Stimulated activated CD4-positive, alpha-beta T cell treated with anti-CD3 and anti-CD28 coated beads, Interleukin-1b, Interleukin-23, amount 100 ng/mL, for 48 hours (primary cell): ENCODE data around the gene DGKA.

Experiments
- DNase-seq: peaks from one replicate; pipeline ENCODE4 v3.0.0-alpha.2; 2020

The DGKA gene

GRCh38 chr12:55931780-55932550, 1.0 kb downstream of the DGKA start:
- DNase-seq = no peak

GRCh38 chr12:55932551-55932910, 1.6 kb downstream of the DGKA start:
- DNase-seq = peak; percentile 43

- no peak for DNase-seq
Measured at GRCh38 chr12:55933169-55933798, 2.3 kb downstream of the DGKA start.

- no peak for DNase-seq
Measured at GRCh38 chr12:55933799-55934742, 3.1 kb downstream of the DGKA start.

- no peak for DNase-seq
Measured at GRCh38 chr12:55934773-55935172, 3.8 kb downstream of the DGKA start.

- DNase-seq = peak; percentile 37
Measured at GRCh38 chr12:55935738-55936151, 4.8 kb downstream of the DGKA start.

- no peak for DNase-seq
Measured at GRCh38 chr12:55937981-55938380, 7.0 kb downstream of the DGKA start.

GRCh38 chr12:55938826-55939501, 8.0 kb downstream of the DGKA start:
- peak; percentile 73 for DNase-seq

- peak; percentile 82 for DNase-seq
Measured at GRCh38 chr12:55940065-55940732, 9.2 kb downstream of the DGKA start.

- DNase-seq = no peak
Measured at GRCh38 chr12:55942055-55942454, 11.1 kb downstream of the DGKA start.

GRCh38 chr12:55942577-55943136, 11.7 kb downstream of the DGKA start:
- no peak for DNase-seq

GRCh38 chr12:55946553-55946952, 15.6 kb downstream of the DGKA start:
- DNase-seq = no peak

- DNase-seq = no peak
Measured at GRCh38 chr12:55955344-55955743, 24.4 kb downstream of the DGKA start.

GRCh38 chr12:55955800-55956508, 25.0 kb downstream of the DGKA start:
- peak; percentile 67 for DNase-seq

GRCh38 chr12:55957106-55957859, 26.3 kb downstream of the DGKA start:
- DNase-seq = no peak

- no peak for DNase-seq
Measured at GRCh38 chr12:55963760-55964159, 32.8 kb downstream of the DGKA start.

GRCh38 chr12:55965240-55965639, 34.3 kb downstream of the DGKA start:
- DNase-seq = no peak

GRCh38 chr12:55965941-55966407, 35.0 kb downstream of the DGKA start, which contains the start of gene PMEL:
Gene PMEL, minus strand, starts transcription at chr12:55966042. Its CDS starts 31 bp downstream, at chr12:55966011.
- no peak for DNase-seq

- DNase-seq = peak; percentile 91
Measured at GRCh38 chr12:55966408-55967281, 35.7 kb downstream of the DGKA start, which contains the start of gene CDK2. Gene CDK2, plus strand, starts transcription at chr12:55966830. Its CDS starts 179 bp downstream, at chr12:55967009.
